AG10803 (cell line): ENCODE measurements around the gene GNAQ.

Source experiments
- DNase-seq: peaks from one replicate; pipeline ENCODE4 v3.0.0; 2010; ENCODE audit warnings: low read depth
- H3K4me3 ChIP-seq: 2 replicates; pipeline ENCODE4 v1.5.1; 2011; ENCODE audit warnings: mild to moderate bottlenecking, low read length, control low read depth
- TF ChIP-seq, protein P1 (sequence below): conservative IDR thresholded peaks from 2 replicates; pipeline ENCODE4 v1.5.1; 2011; ENCODE audit warnings: mild to moderate bottlenecking, low read length, control low read depth, inconsistent platforms

Gene GNAQ

DNA sequence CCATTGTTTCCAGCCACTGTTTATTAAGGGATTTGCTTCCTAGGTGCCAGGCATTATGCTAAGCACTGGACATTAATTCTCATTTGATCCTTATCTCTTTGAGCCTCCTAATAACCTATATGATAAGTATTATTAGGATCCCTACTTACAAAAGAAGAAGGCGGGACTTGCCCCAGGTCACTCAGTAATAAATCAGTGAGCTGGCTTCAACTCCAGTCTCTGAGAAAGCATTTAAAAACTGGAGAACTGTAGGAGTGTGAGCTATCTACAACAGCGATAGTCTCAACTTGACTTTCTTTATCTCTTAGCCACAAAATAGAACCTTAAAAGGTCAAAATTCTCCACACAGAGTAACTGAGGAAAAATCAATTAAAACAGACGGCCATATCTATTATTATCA is 155.0 kb downstream of the GNAQ start:
- DNase-seq: no peak

DNA sequence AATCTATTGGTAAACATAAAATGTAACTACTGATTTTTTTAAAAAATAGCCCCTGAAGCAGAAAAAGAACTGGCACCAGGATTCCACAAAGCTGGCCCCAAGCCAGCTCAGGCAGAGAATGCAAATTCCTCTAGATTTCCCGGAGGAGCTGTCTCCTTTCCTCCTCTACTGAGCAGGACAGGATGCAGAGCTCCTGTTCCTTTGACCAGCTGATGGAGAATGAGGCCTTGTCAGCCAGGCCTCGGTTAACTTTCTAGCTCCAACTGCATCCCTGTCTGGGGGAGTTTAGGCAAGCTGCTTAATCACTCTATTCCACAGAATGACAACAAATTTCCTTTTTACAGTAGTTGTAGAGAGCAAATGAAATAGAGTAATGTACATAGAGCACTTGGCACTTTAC is 155.5 kb downstream of the GNAQ start:
- H3K4me3 ChIP-seq: no peak overlapping the region
- peak; percentile 27 for DNase-seq
- TF ChIP-seq, protein P1, sequence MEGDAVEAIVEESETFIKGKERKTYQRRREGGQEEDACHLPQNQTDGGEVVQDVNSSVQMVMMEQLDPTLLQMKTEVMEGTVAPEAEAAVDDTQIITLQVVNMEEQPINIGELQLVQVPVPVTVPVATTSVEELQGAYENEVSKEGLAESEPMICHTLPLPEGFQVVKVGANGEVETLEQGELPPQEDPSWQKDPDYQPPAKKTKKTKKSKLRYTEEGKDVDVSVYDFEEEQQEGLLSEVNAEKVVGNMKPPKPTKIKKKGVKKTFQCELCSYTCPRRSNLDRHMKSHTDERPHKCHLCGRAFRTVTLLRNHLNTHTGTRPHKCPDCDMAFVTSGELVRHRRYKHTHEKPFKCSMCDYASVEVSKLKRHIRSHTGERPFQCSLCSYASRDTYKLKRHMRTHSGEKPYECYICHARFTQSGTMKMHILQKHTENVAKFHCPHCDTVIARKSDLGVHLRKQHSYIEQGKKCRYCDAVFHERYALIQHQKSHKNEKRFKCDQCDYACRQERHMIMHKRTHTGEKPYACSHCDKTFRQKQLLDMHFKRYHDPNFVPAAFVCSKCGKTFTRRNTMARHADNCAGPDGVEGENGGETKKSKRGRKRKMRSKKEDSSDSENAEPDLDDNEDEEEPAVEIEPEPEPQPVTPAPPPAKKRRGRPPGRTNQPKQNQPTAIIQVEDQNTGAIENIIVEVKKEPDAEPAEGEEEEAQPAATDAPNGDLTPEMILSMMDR: no peak

More for the DNA sequence above, 155.0 kb downstream of the GNAQ start:
- no peak overlapping the region for H3K4me3 ChIP-seq
- TF ChIP-seq, protein P1: no peak

DNA sequence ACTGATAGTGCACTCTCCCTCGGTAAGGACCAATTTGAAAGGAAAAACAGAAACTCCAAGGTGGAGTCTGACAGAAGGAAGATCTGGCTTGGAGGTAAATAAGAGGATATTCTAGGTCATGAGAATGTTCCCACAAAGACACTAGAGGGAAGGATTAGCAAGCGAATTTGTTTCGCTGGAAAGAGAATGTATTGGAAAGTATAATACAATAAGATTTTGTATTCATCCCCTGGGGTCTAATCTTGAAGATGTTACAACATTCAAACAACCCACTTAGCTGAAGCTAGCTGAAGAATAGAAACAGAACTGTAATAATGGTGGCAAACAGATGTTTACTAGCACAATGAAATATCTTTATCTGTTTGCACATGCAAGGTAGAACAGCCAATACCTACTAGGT is 158.7 kb downstream of the GNAQ start:
- H3K4me3 ChIP-seq: no peak overlapping the region
- TF ChIP-seq, protein P1: no peak
- no peak for DNase-seq

DNA sequence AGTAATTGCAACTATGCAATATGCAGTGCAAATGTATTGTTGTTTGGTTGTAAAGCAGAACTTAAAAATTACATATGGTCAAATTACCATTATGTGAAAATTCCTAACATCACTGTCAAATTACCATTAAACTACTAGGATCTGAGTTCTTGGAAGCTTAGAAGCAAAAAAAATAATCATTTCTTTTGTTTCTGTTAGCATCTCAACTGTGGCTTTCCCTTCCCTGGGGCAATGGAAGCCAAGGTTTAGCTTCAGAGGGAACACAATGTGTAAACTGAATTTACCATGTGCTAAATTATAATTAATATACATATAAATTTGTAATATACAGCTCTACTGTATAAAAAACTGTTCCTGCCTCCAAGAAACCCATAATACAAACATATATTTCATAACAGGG is 159.4 kb downstream of the GNAQ start:
- DNase-seq: no peak

DNA sequence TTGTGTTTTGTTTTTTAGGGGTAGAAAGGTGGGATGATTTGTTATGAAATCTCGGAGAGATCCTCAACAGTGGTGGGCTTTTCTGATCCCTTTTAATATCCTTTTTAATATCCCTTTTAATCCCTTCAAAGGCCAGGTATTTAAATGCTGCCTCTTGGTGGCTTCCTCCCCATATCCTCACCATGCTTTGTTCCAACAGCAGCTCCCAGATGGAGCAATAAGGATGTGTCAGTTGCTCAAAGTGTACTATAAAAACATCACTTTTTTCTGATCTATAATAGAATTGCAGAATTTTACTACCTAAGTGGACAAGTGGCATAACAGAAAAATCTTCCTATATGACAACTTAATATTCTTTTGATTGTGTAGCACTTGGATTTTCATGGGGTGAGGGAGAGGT is 160.1 kb downstream of the GNAQ start:
- TF ChIP-seq, protein P1: no peak
- H3K4me3 ChIP-seq: no peak overlapping the region
- DNase-seq: no peak

More for the DNA sequence above, 159.4 kb downstream of the GNAQ start:
- TF ChIP-seq, protein P1: no peak
- no peak overlapping the region for H3K4me3 ChIP-seq

DNA sequence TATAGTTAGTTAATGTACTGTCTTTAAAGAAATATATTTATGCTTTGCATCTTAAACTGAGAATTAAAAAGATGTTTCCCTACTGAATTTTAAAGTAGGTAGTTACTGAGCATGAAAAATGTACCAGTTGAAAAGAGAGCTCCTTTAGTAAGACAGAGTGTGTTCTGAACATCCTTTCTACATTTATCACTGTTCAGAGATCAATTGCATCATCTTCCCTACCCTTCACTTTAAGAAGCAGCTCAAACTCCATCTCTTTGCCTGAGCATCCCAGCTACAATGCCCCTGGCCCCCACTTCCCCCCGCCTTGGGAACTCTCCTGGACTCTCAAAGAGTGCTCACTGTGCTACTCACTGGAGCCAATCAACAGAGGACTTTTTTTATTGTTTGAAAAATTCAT is 164.7 kb downstream of the GNAQ start:
- no peak overlapping the region for H3K4me3 ChIP-seq
- TF ChIP-seq, protein P1: no peak
- DNase-seq: no peak

DNA sequence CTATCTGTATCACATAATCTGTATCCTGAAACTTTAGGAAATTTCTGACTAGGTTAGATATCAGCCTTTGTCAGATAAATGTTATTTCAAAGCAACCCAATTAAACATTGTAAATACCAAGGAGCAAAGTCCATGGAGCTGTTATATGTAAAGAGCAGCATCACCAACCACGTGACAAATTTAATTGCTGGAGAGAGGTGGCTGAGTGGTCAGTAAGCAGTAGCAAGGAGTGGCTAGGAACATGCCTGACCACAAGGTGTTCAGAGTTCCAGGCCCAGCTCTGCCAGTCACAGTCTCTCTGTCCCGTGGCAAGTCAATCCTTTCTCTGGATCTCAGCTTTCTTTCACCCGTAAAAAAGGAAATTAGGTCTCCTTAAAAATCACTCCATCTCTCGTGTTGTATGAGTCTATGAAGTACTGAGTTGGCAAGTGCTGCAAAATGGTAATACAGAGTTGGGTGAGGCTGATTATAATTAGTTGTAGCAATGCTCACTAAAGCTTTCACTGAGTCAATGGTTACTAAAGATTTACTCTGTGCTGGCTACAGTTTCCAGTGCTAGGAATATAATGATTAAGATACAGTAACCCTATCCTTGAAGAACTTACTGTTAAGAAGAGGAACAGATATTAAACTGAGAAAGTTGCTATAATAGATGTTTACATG is 166.1 kb downstream of the GNAQ start:
- no peak for DNase-seq
- no peak overlapping the region for H3K4me3 ChIP-seq
- TF ChIP-seq, protein P1: no peak
